Measurements from ENCODE around the gene NLGN1. TPM values are rescaled to one million over a fixed set of nuclear protein-coding genes. Genes with fewer than 3 reads are reported as not detected.

Gene NLGN1
- total and polyA plus RNA-seq, 12 donors: 0.13 to 3.7 (median 0.84) TPM

GRCh38 chr3:174110761-174111160, 713.2 kb downstream of the NLGN1 start:
- no peaks in the 10 kb centered on the region for H3K27me3 ChIP-seq
- WGBS, 4 donors: 52 to 65% (median 61%) methylated on average over 3 of the region's 3 CpGs
- H3K4me1 ChIP-seq (replicated peaks in 1 of 2): no peaks in the 10 kb centered on the region
- TF ChIP-seq CTCF (IDR thresholded peaks at IDR 0.05): no peak
- TF ChIP-seq POLR2A (IDR thresholded peaks at IDR 0.05): no peak
- DNase-seq: no peak
- H3K27ac ChIP-seq: no peak overlapping the region
- no peaks in the 10 kb centered on the region for H3K9me3 ChIP-seq (replicated peaks in 1 of 3)
- no peaks in the 10 kb centered on the region for H3K36me3 ChIP-seq (replicated peaks in 1 of 2)
- H3K4me3 ChIP-seq: no peak overlapping the region
- intact Hi-C loops (cut with DNase I): no loop called here

GRCh38 chr3:174111776-174112175, 714.2 kb downstream of the NLGN1 start:
- no peaks in the 10 kb centered on the region for H3K9me3 ChIP-seq (replicated peaks in 1 of 3)
- H3K4me1 ChIP-seq (replicated peaks in 1 of 2): no peaks in the 10 kb centered on the region
- no peaks in the 10 kb centered on the region for H3K36me3 ChIP-seq (replicated peaks in 1 of 2)
- H3K4me3 ChIP-seq: no peak overlapping the region
- no peak for DNase-seq
- intact Hi-C loops (cut with DNase I): no loop called here
- whole genome bisulfite sequencing, 4 donors: 80 to 90% (median 81%) methylated on average over 2 of the region's 2 CpGs
- no peak overlapping the region for H3K27ac ChIP-seq
- TF ChIP-seq CTCF (IDR thresholded peaks at IDR 0.05): no peak
- TF ChIP-seq POLR2A (IDR thresholded peaks at IDR 0.05): no peak
- no peaks in the 10 kb centered on the region for H3K27me3 ChIP-seq

- H3K27me3 ChIP-seq: no peaks in the 10 kb centered on the region
- no peak overlapping the region for H3K27ac ChIP-seq
- TF ChIP-seq POLR2A (IDR thresholded peaks at IDR 0.05) (no peak), CTCF (IDR thresholded peaks at IDR 0.05) (no peak)
- DNase-seq: no peak
- H3K36me3 ChIP-seq (replicated peaks in 1 of 2): no peaks in the 10 kb centered on the region
- no peaks in the 10 kb centered on the region for H3K4me1 ChIP-seq (replicated peaks in 1 of 2)
- no peak overlapping the region for H3K4me3 ChIP-seq
- intact Hi-C loops (cut with DNase I): no loop called here
- H3K9me3 ChIP-seq (replicated peaks in 1 of 3): no peaks in the 10 kb centered on the region
- WGBS, 4 donors: 85 to 91% (median 88%) methylated on average over 4 of the region's 4 CpGs
Measured at GRCh38 chr3:174116421-174116820, 718.9 kb downstream of the NLGN1 start.

GRCh38 chr3:174120997-174121396, 723.5 kb downstream of the NLGN1 start:
- no peak for TF ChIP-seq POLR2A (IDR thresholded peaks at IDR 0.05)
- TF ChIP-seq CTCF (IDR thresholded peaks at IDR 0.05): no peak
- intact Hi-C loops (cut with DNase I): no loop called here
- H3K4me1 ChIP-seq (replicated peaks in 1 of 2): no peaks in the 10 kb centered on the region
- no peaks in the 10 kb centered on the region for H3K27me3 ChIP-seq
- H3K27ac ChIP-seq: no peak overlapping the region
- no peaks in the 10 kb centered on the region for H3K36me3 ChIP-seq (replicated peaks in 1 of 2)
- DNase-seq: no peak
- H3K4me3 ChIP-seq: no peak overlapping the region
- H3K9me3 ChIP-seq (replicated peaks in 1 of 3): no peaks in the 10 kb centered on the region
